ENCODE data around the gene FAM47E.

FAM47E gene

GRCh38 chr4:76301775-76302162, 50.2 kb downstream of the FAM47E start:
- no peak for FAIRE-seq

GRCh38 chr4:76302826-76303438, 51.4 kb downstream of the FAM47E start:
- no peak for FAIRE-seq

DNA sequence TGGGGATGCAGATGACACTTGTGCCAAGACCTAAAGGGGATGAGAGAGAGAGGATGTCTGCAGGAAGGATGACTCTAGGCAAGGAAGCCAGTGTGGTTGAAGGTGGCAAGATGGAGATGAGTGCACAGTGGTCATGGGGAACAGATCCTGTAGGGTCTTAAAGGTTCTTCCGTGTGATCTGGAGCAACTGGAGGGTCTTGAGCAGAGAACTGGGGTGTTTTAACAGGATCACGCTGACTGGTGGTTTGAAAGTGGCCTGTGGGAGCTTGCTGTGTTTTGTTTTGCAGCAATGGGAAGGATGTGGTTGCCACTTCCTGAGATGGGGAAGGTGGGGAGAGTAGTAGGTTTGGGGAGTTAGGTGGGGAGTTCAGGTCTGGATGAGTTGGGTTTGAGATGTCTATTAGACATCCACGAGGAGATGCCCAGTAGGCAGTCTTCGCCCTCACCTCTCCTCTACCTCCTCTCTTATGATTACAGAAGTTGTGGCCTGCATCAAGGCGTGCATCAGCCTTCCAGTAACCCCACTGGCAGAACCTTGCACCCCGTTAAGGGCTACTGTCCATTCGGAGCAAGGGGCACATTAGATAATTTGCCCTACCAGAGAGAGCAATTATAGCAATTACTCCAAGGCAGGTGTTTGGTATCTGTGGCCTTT, 53.6 kb downstream of the FAM47E start:
- no peak for FAIRE-seq

- no peak for FAIRE-seq
These were observed 54.7 kb downstream of the FAM47E start, which contains the start of gene STBD1 for GRCh38 chr4:76305971-76306881. TSS of gene STBD1 (plus strand) at chr4:76306733. CDS start at chr4:76306770, 37 bp downstream.

DNA sequence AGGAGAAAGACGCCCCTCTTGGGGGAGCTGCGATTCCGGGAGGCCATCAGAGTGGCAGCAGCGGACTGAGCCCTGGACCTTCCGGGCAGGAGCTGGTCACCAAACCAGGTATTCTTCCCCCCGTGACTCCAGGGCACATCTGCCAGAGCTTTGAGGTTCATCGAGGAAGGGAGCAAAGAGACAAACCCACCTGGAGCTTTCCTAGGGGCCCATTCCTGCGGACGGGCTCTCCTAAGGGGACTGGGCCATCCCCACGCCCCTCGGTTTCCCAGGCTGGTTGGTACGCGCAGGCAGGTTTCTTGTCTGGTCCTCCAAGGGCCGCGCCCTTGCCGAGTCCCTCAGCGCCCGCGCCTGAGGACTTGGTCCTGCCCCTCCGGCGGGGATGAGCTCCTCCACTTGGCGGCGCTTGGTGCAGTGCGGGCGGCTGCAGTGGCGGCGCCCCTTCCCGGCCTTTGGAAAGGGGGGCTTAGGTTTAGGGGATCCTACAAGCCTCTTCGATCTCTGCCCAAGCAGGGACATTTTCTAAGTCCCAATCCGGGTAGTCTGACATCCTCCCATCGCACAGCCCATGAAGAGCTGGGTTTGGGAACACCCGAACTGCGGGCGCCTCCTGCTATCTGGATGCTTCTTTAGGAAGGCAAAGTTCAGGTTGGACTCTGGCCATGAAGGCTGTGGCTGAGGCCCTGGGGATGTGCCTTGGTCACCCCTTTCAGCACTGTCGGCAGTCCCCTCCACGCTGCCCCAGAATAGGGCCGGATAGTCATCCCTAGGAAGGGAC, 55.5 kb downstream of the FAM47E start:
- no peak for FAIRE-seq

GRCh38 chr4:76307660-76308014, 56.1 kb downstream of the FAM47E start:
- no peak for FAIRE-seq

DNA sequence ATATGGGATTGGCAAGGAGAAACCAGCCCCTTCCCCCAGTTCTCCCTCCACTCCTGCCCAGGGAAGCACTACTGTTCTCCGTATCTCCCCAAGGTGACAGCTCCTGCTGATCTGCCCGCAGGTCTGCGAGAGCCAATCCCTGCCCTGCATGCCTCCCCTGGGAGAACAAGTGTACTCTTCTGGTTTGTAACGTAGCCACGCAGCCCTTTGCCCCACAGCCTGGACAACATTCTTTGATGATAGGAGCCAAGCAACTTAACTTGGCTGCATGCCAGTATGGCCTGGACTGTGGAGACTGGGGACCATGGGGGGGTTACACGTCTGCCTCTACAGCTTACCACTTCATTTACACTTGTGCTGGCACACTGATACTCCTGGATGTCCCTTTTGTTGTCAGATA, 57.0 kb downstream of the FAM47E start:
- FAIRE-seq: no peak

- FAIRE-seq: no peak
These were observed 58.5 kb downstream of the FAM47E start for GRCh38 chr4:76309939-76310550.

GRCh38 chr4:76310683-76311082, 59.2 kb downstream of the FAM47E start:
- FAIRE-seq: no peak

GRCh38 chr4:76311896-76312331, 60.4 kb downstream of the FAM47E start:
- no peak for FAIRE-seq

- FAIRE-seq: no peak
These were observed 60.9 kb downstream of the FAM47E start for GRCh38 chr4:76312457-76312856.

- FAIRE-seq: no peak
These were observed 62.0 kb downstream of the FAM47E start for GRCh38 chr4:76313547-76313946.

DNA sequence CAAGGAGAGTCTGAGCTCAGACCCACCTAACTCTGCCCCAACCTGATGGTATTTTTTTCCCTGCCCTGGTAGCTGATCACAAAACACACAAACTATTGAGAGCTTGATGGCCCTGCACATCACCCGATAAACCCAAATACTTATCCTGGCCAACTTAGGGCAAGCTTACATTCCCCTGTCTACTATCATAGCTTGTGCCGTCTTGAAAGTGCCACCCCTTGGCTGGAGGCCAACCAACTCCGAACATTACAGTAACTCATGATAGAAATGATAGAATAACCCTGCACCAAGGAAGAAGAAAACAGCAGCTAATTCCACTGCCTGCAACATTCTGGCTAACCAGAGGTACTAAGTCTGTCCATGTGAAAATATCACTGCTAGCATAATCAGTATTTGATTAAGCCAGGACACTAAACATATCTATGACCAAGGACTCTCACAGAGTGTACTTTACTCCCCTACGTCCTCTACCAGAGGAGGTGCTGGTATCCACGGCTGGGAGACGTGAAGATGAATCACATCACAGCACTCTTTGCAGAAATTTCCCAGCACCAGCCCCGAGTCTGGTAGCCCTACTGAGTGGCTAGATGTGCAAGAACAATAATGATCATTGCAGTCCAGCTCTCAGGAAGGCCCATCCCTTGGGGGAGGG, 63.9 kb downstream of the FAM47E start:
- no peak for FAIRE-seq

DNA sequence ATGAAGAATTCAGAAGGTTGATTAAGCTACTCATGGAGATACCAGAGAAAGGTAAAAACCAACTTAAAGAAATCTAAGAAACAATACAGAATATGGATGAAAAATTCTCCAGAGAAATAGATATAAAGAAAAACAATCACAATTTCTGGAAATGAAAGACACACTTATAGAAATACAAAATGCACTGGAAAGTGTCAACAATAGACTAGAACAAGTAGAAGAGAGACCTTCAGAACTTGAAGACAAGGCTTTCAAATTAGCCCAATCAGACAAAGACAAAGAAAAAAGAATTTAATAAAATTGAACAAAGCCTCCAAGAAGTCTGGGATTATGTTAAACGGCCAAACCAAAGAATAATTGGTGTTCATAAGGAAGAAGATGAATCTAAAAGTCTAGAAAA, 64.6 kb downstream of the FAM47E start:
- FAIRE-seq: no peak

DNA sequence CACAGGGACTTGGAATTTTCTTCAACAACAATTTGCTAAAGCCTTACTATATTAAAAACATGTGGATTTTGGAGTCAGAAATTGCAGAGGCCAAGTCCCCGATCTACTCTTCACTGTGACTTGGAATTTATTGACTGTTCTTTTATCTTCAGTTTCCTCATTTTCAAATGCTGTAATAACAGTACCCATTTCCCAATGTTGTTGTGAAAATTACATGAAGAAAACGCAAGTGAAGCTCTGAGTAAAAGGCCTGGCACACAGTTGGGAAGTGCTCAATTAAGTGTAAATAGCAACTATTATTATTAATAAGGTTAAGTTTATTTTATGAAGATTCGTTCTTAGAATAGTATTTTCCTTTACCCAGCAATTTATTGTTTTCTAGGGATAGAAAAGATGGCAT, 70.7 kb downstream of the FAM47E start:
- no peak for FAIRE-seq

- peak; percentile 10 for FAIRE-seq
These were observed 73.6 kb downstream of the FAM47E start for GRCh38 chr4:76325072-76325471.

GRCh38 chr4:76326515-76326914, 75.0 kb downstream of the FAM47E start:
- peak; percentile 14 for FAIRE-seq

Measured in colon (tissue), 2 donors.